ENCODE results near the gene KCNQ1OT1.

DNA sequence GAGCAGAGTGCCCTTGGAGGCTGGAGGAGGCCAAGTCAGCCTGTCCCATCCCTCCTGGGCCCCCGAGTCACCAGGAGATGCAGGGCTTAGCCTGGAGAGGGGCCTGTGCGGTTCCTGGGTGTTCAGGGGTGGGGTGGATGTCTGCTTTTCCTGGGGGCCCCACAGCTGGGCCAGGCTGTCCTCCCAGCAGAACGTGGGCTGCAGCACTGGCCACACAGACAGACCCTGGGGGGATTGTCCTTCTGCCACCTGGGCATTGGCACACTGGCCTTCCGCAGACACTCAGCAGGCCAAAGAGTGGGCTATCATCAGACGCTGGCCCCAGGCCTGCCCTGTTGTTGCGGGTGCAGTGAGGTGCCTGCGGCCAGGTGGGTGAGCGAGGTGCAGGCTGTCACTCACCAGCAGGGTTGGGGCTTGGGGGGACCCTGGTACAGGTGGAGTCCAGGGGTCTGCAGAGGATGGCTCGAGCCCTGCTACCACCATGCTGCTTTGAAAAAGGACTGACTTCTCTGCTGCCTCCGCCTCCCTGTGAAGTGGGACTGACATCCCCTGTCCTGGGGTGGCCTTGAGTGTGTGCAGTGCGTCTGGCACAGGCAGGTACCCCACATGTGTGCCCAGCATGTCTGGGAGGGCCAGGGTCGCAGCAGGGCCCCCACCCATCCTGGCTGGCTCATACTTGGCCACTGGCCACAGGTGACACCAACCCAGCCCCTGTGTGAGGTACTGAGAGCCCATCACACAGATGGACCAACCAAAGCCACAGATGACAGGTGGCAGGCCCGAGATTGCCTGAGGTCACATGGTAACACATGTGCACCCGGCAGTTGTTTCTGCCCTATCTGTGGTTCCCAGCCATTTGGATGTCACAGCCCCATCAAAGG lies 39.0 kb upstream of the KCNQ1OT1 start:
- TF ChIP-seq, protein P1, sequence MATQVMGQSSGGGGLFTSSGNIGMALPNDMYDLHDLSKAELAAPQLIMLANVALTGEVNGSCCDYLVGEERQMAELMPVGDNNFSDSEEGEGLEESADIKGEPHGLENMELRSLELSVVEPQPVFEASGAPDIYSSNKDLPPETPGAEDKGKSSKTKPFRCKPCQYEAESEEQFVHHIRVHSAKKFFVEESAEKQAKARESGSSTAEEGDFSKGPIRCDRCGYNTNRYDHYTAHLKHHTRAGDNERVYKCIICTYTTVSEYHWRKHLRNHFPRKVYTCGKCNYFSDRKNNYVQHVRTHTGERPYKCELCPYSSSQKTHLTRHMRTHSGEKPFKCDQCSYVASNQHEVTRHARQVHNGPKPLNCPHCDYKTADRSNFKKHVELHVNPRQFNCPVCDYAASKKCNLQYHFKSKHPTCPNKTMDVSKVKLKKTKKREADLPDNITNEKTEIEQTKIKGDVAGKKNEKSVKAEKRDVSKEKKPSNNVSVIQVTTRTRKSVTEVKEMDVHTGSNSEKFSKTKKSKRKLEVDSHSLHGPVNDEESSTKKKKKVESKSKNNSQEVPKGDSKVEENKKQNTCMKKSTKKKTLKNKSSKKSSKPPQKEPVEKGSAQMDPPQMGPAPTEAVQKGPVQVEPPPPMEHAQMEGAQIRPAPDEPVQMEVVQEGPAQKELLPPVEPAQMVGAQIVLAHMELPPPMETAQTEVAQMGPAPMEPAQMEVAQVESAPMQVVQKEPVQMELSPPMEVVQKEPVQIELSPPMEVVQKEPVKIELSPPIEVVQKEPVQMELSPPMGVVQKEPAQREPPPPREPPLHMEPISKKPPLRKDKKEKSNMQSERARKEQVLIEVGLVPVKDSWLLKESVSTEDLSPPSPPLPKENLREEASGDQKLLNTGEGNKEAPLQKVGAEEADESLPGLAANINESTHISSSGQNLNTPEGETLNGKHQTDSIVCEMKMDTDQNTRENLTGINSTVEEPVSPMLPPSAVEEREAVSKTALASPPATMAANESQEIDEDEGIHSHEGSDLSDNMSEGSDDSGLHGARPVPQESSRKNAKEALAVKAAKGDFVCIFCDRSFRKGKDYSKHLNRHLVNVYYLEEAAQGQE (IDR thresholded peaks at IDR 0.05), result no peak
- TF ChIP-seq RAD21 (IDR thresholded peaks at IDR 0.05), result no peak
- TF ChIP-seq, protein P2, sequence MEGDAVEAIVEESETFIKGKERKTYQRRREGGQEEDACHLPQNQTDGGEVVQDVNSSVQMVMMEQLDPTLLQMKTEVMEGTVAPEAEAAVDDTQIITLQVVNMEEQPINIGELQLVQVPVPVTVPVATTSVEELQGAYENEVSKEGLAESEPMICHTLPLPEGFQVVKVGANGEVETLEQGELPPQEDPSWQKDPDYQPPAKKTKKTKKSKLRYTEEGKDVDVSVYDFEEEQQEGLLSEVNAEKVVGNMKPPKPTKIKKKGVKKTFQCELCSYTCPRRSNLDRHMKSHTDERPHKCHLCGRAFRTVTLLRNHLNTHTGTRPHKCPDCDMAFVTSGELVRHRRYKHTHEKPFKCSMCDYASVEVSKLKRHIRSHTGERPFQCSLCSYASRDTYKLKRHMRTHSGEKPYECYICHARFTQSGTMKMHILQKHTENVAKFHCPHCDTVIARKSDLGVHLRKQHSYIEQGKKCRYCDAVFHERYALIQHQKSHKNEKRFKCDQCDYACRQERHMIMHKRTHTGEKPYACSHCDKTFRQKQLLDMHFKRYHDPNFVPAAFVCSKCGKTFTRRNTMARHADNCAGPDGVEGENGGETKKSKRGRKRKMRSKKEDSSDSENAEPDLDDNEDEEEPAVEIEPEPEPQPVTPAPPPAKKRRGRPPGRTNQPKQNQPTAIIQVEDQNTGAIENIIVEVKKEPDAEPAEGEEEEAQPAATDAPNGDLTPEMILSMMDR (IDR thresholded peaks at IDR 0.05; ENCODE audit: low read depth, low read length, missing input control), result no peak
- TF ChIP-seq HNF4G (IDR thresholded peaks at IDR 0.05), result no peak
- TF ChIP-seq, protein P3, sequence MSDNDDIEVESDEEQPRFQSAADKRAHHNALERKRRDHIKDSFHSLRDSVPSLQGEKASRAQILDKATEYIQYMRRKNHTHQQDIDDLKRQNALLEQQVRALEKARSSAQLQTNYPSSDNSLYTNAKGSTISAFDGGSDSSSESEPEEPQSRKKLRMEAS (IDR thresholded peaks at IDR 0.05), result no peak
- TF ChIP-seq EGR1 (IDR thresholded peaks at IDR 0.05; ENCODE audit: low read depth in 2 of 2), result no peak
- no peak for TF ChIP-seq YY1 (IDR thresholded peaks at IDR 0.05)
- no peak for TF ChIP-seq JUND (IDR thresholded peaks at IDR 0.05)
